LNCAP (cell line): ENCODE data around the gene NFKBIB.

Source experiments
- CTCF ChIP-seq: fragments of 450-650 bp; IDR thresholded peaks from 2 replicates; pipeline ENCODE4 v1.5.1; 2017; ENCODE audit warnings: mild to moderate bottlenecking

NFKBIB gene

GRCh38 chr19:38883286-38883685 lies 16.5 kb upstream of the NFKBIB start:
- no peak for TF ChIP-seq CTCF

- no peak for TF ChIP-seq CTCF
These were observed 10.9 kb upstream of the NFKBIB start for GRCh38 chr19:38888876-38889275.

GRCh38 chr19:38889803-38890202 lies 10.0 kb upstream of the NFKBIB start:
- TF ChIP-seq CTCF = no peak

GRCh38 chr19:38890686-38891085 lies 9.1 kb upstream of the NFKBIB start:
- TF ChIP-seq CTCF = no peak

- no peak for TF ChIP-seq CTCF
These were observed 8.0 kb upstream of the NFKBIB start for GRCh38 chr19:38891771-38892170.

- TF ChIP-seq CTCF = no peak
These were observed 6.9 kb upstream of the NFKBIB start for GRCh38 chr19:38892841-38893240.

GRCh38 chr19:38893341-38893771 lies 6.4 kb upstream of the NFKBIB start:
- no peak for TF ChIP-seq CTCF

- TF ChIP-seq CTCF = no peak
These were observed 4.8 kb upstream of the NFKBIB start for GRCh38 chr19:38894968-38895367.
